H1 (cell line): ENCODE results near the gene PSMD6. TPM values are rescaled to one million over a fixed set of nuclear protein-coding genes. Genes with fewer than 3 reads are reported as not detected.

Source experiments
- CTCF ChIA-PET: fragments of 300-600 bp; sonication (Branson Sonifier 250); formaldehyde crosslinking; loops from one replicate; lab custom pipeline; 2021; ENCODE audit not compliant: partially characterized antibody; lab: Charles Lee
- POLR2A ChIA-PET: fragments of 300-600 bp; sonication (Branson Sonifier 250); formaldehyde crosslinking; loops from one replicate; lab custom pipeline; 2021; ENCODE audit warnings: inconsistent platforms; ENCODE audit not compliant: partially characterized antibody; lab: Charles Lee
- DNase-seq, 2 experiments: peaks; one replicate each; pipeline versions ENCODE4 v3.0.0 to v3.0.0-alpha.2; 2010 to 2022; ENCODE audit warnings: low spot score in 2 of 2, low read depth in 1 of 2, mixed read lengths in 1 of 2
- FAIRE-seq: peaks from 2 replicates; lab custom pipeline; 2011; peaks lifted over from hg19 to GRCh38; lab: Jason Lieb, UNC
- H2AFZ ChIP-seq: 2 replicates; pipeline ENCODE4 v1.8.1; 2012; ENCODE audit warnings: low read length, inconsistent platforms
- H2AK5ac ChIP-seq: 2 replicates; pipeline ENCODE4 v1.6.1; 2013; ENCODE audit warnings: low read depth, low read length
- H2BK120ac ChIP-seq: replicated peaks from 2 replicates; pipeline ENCODE3; 2013; ENCODE audit warnings: low read depth, low read length, inconsistent platforms
- H2BK12ac ChIP-seq: 2 replicates; pipeline ENCODE4 v1.6.1; 2013; ENCODE audit warnings: low read depth, low read length
- H2BK15ac ChIP-seq: 2 replicates; pipeline ENCODE4 v1.6.1; 2013; ENCODE audit warnings: low read length
- H2BK20ac ChIP-seq: 2 replicates; pipeline ENCODE4 v1.6.1; 2013; ENCODE audit warnings: low read length
- H2BK5ac ChIP-seq: 2 replicates; pipeline ENCODE4 v1.6.1; 2013; ENCODE audit warnings: low read depth, low read length
- H3K14ac ChIP-seq: 2 replicates; pipeline ENCODE4 v1.6.1; 2013; ENCODE audit warnings: inconsistent platforms; ENCODE audit not compliant: insufficient read length
- H3K18ac ChIP-seq: 2 replicates; pipeline ENCODE4 v1.6.1; 2013; ENCODE audit warnings: low read length; ENCODE audit errors: extremely low read depth
- H3K23ac ChIP-seq: 2 replicates; pipeline ENCODE4 v1.6.1; 2013; ENCODE audit warnings: inconsistent platforms; ENCODE audit not compliant: insufficient read length
- H3K23me2 ChIP-seq: 2 replicates; pipeline ENCODE4 v1.6.1; 2013; ENCODE audit warnings: low read depth, low read length
- H3K27ac ChIP-seq: 2 replicates; pipeline ENCODE4 v1.6.1; 2011; ENCODE audit warnings: low read depth, low read length, inconsistent platforms
- H3K27me3 ChIP-seq, 4 experiments: replicated peaks in 1 of 4; 1 replicate in 1 of 4; 2 replicates in 3 of 4; pipeline versions ENCODE4 v1.6.1 to v1.8.1; 2011 to 2013; ENCODE audit warnings: low read length in 3 of 4, mild to moderate bottlenecking in 3 of 4, inconsistent platforms in 2 of 4, mixed read lengths in 2 of 4, moderate library complexity in 1 of 4; ENCODE audit not compliant: control insufficient read depth in 3 of 4, insufficient read depth in 3 of 4; ENCODE audit errors: extremely low read depth in 1 of 4
- H3K36me3 ChIP-seq, 4 experiments: 2 replicates each; pipeline versions ENCODE4 v1.6.1 to v1.8.1; 2011 to 2013; ENCODE audit warnings: mild to moderate bottlenecking in 4 of 4, low read length in 3 of 4, moderate library complexity in 2 of 4, control low read depth in 1 of 4, inconsistent platforms in 1 of 4; ENCODE audit not compliant: insufficient read depth in 4 of 4, control insufficient read depth in 2 of 4
- H3K4ac ChIP-seq: replicated peaks from 2 replicates; pipeline ENCODE3; 2013; ENCODE audit warnings: low read length, low read depth, mixed read lengths, inconsistent platforms; ENCODE audit not compliant: insufficient read length
- H3K4me1 ChIP-seq, 4 experiments: replicated peaks in 1 of 4; 1 replicate in 1 of 4; 2 replicates in 3 of 4; pipeline versions ENCODE4 v1.6.1 to v1.8.1; 2011 to 2013; ENCODE audit warnings: low read length in 3 of 4, inconsistent platforms in 2 of 4, mixed read lengths in 1 of 4; ENCODE audit not compliant: insufficient read depth in 4 of 4, control insufficient read depth in 3 of 4
- H3K4me2 ChIP-seq, 2 experiments: 2 replicates each; pipeline versions ENCODE4 v1.6.1 to v1.8.1; 2011 to 2013; ENCODE audit warnings: low read depth in 2 of 2, low read length in 2 of 2, control low read depth in 1 of 2, inconsistent platforms in 1 of 2, mild to moderate bottlenecking in 1 of 2; ENCODE audit not compliant: insufficient read depth in 1 of 2
- H3K4me3 ChIP-seq, 4 experiments: fragments of 200-600, 300-600 bp in 1 of 4; sonication (generic), shearing (Covaris generic), sonication (Bioruptor Twin) in 1 of 4; 2 replicates each; pipeline versions ENCODE4 v1.5.1 to v1.8.1; 2011 to 2016; ENCODE audit warnings: low read length in 4 of 4, low read depth in 3 of 4, control low read depth in 2 of 4, inconsistent platforms in 2 of 4, mild to moderate bottlenecking in 2 of 4, mixed read lengths in 1 of 4, moderate library complexity in 1 of 4; ENCODE audit not compliant: insufficient read depth in 2 of 4; ENCODE audit errors: extremely low read depth in 1 of 4
- H3K56ac ChIP-seq: replicated peaks from 2 replicates; pipeline ENCODE3; 2013; ENCODE audit warnings: low read depth, mild to moderate bottlenecking, mixed read lengths, low read length, inconsistent platforms; ENCODE audit not compliant: insufficient read length
- H3K79me1 ChIP-seq: 2 replicates; pipeline ENCODE4 v1.6.1; 2013; ENCODE audit warnings: low read depth, low read length, control low read depth
- H3K79me2 ChIP-seq, 2 experiments: 2 replicates each; pipeline versions ENCODE4 v1.6.1 to v1.8.1; 2012 to 2013; ENCODE audit warnings: low read length in 2 of 2, mild to moderate bottlenecking in 2 of 2, inconsistent platforms in 1 of 2; ENCODE audit not compliant: insufficient read depth in 2 of 2, control insufficient read depth in 1 of 2
- H3K9ac ChIP-seq, 4 experiments: replicated peaks in 1 of 4; 1 replicate in 1 of 4; 2 replicates in 3 of 4; pipeline versions ENCODE4 v1.6.1 to v1.8.1; 2011 to 2013; ENCODE audit warnings: low read depth in 3 of 4, low read length in 3 of 4, control low read depth in 2 of 4, mild to moderate bottlenecking in 2 of 4, moderate library complexity in 2 of 4, inconsistent platforms in 1 of 4; ENCODE audit errors: extremely low read depth in 1 of 4
- H3K9me3 ChIP-seq, 2 experiments: 2 replicates each; pipeline versions ENCODE4 v1.6.1 to v1.8.1; 2012 to 2013; ENCODE audit warnings: mild to moderate bottlenecking in 2 of 2, moderate library complexity in 2 of 2, control low read depth in 1 of 2, inconsistent platforms in 1 of 2, low read depth in 1 of 2, low read length in 1 of 2, mixed read lengths in 1 of 2; ENCODE audit not compliant: insufficient read depth in 2 of 2
- H4K20me1 ChIP-seq, 2 experiments: replicated peaks in 1 of 2; 2 replicates each; pipeline versions ENCODE3 to v1.8.1; 2011 to 2013; ENCODE audit warnings: inconsistent platforms in 2 of 2, low read length in 2 of 2, mild to moderate bottlenecking in 1 of 2; ENCODE audit not compliant: insufficient read depth in 2 of 2, control insufficient read depth in 1 of 2
- H4K5ac ChIP-seq: 2 replicates; pipeline ENCODE4 v1.6.1; 2013; ENCODE audit warnings: low read length, low read depth, mixed read lengths, inconsistent platforms; ENCODE audit not compliant: insufficient read length
- H4K8ac ChIP-seq: 2 replicates; pipeline ENCODE4 v1.8.0; 2013; ENCODE audit warnings: mild to moderate bottlenecking, moderate library complexity, low read length, inconsistent platforms; ENCODE audit not compliant: insufficient read depth; ENCODE audit errors: extremely low read depth
- H4K91ac ChIP-seq: replicated peaks from 2 replicates; pipeline ENCODE3; 2013; ENCODE audit warnings: low read length, mixed read lengths, inconsistent platforms; ENCODE audit not compliant: insufficient read length
- ASH2L ChIP-seq: fragments of 200-600, 300-600 bp; sonication (generic); IDR thresholded peaks from one replicate; pipeline ENCODE4 v1.7.1; 2017; ENCODE audit warnings: low read length
- ATF2 ChIP-seq: IDR thresholded peaks from 2 replicates; pipeline ENCODE4 v1.6.1; 2012; ENCODE audit warnings: low read length, inconsistent platforms
- ATF3 ChIP-seq: IDR thresholded peaks from 2 replicates; pipeline ENCODE4 v1.6.1; 2011; ENCODE audit warnings: low read depth, mild to moderate bottlenecking, low read length; ENCODE audit not compliant: insufficient read depth
- CBX5 ChIP-seq: fragments of 300-800, 300-1000 bp; sonication (generic); IDR thresholded peaks from 2 replicates; pipeline ENCODE4 v1.7.1; 2016; ENCODE audit warnings: antibody characterized with exemption, low read length, low read depth
- HDAC6 ChIP-seq: IDR thresholded peaks from one replicate; pipeline ENCODE4 v1.7.1; 2012; ENCODE audit warnings: low read depth, mild to moderate bottlenecking, inconsistent platforms, low read length, moderate library complexity
- JUN ChIP-seq: IDR thresholded peaks from 2 replicates; pipeline ENCODE4 v1.6.1; 2011; ENCODE audit warnings: low read depth, mild to moderate bottlenecking, improper control_type of control experiment, low read length
- MAFK ChIP-seq: IDR thresholded peaks from 2 replicates; pipeline ENCODE4 v1.6.1; 2012; ENCODE audit warnings: low read depth, mild to moderate bottlenecking, improper control_type of control experiment, low read length
- SIX5 ChIP-seq: IDR thresholded peaks from 2 replicates; pipeline ENCODE4 v1.6.1; 2011; ENCODE audit warnings: mild to moderate bottlenecking, low read depth, low read length
- SP2 ChIP-seq: IDR thresholded peaks from 2 replicates; pipeline ENCODE4 v1.6.1; 2012; ENCODE audit warnings: mild to moderate bottlenecking, low read length, inconsistent platforms
- WGBS, 2 experiments: shearing (Covaris generic) in 1 of 2; methylation state at CpG; one replicate each; pipeline versions ENCODE4 v1.1.6 to v1.1.7; 2013 to 2015; ENCODE audit warnings: low lambda C conversion rate in 2 of 2, mixed read lengths in 2 of 2, inconsistent platforms in 1 of 2, low coverage in 1 of 2, missing lambda C conversion rate in 1 of 2; ENCODE audit not compliant: insufficient replicate concordance in 2 of 2, insufficient coverage in 1 of 2, insufficient read length in 1 of 2; ENCODE audit errors: extremely low coverage in 1 of 2, missing lambda C conversion rate in 1 of 2; 5-methylcytosine and 5-hydroxymethylcytosine counted together
- polyA plus RNA-seq, 7 experiments: library from polyadenylated mRNA; depleted of rRNA in 3 of 7; stranded (reverse) in 5 of 7; unstranded in 2 of 7; fragments of >200 nt in 5 of 7; fragments of 200-250 nt in 2 of 7; gene quantifications; 1 replicate in 5 of 7; 2 replicates in 1 of 7; 4 replicates in 1 of 7; pipeline versions ENCODE4 v1.2.1 to v1.2.3, GENCODE V29; 2011 to 2013; ENCODE audit warnings: missing spikeins in 2 of 7, mixed read lengths in 2 of 7
- total RNA-seq: library from RNA; stranded (reverse); fragmentation: NEBNext Ultra II Directional; extraction: Animal tissue kit (Norgen Biotek cat#: 25700); gene quantifications from 2 replicates; pipeline ENCODE4 v1.2.1, GENCODE V29; 2021

The PSMD6 gene
- total and polyA plus RNA-seq, 2 of the 8 experiments (the other 6 are each of a cell fraction or from before 2014, with no cell fraction given) = 43.7 to 104 TPM

GRCh38 chr3:63964681-63965485, 58.4 kb downstream of the PSMD6 start:
- Histone ChIP-seq H3K27me3 (no peaks in the 10 kb centered on the region), H3K4me3 (no peak overlapping the region), H3K9ac (no peak overlapping the region), H2BK15ac (no peak overlapping the region), H3K27ac (no peak overlapping the region), H3K36me3 (no peaks in the 10 kb centered on the region), H3K23ac (no peak overlapping the region), H4K5ac (no peak overlapping the region), H2AFZ (no peak overlapping the region), H4K8ac (no peak overlapping the region), H2AK5ac (peak overlapping the region; percentile 66; the same call in 1 of the 2 replicates), H2BK120ac (no peak overlapping the region), H3K79me2 (no peaks in the 10 kb centered on the region; a peak in 2 of 4 replicates), H3K9me3 (no peaks in the 10 kb centered on the region), H3K79me1 (0 out of 2 replicates have a peak, but pooled peaks cover 2% of the 10 kb centered on the region), H4K20me1 (peaks cover 0 to 2% of the 10 kb centered on the region in 2 experiments), H2BK20ac (no peak overlapping the region), H3K14ac (no peak overlapping the region), H3K4ac (no peak overlapping the region), H3K4me1 (peaks cover 7 to 27% (median 25%) of the 10 kb centered on the region in 4 experiments), H2BK12ac (peak overlapping the region; percentile 64; the same call in 1 of the 2 replicates), H2BK5ac (no peak overlapping the region), H3K23me2 (no peaks in the 10 kb centered on the region), H4K91ac (no peak overlapping the region), H3K56ac (no peak overlapping the region), H3K18ac (no peak overlapping the region), H3K4me2 (no peak overlapping the region)
- POLR2A ChIA-PET = interaction anchor here (1.2 to 1.3 kb wide), 2 partner anchors 8 to 11 kb away, joined by 3 read pairs; no protein-coding TSS in a partner anchor
- DNase-seq (no peak), FAIRE-seq (no peak)
- 80% methylated on average over 6 of the region's 6 CpGs; no CpG with 5 or more reads in 1 of the 2 experiments for WGBS, 2 experiments
- CTCF ChIA-PET = interaction anchor here (0.7 to 9.3 kb wide), 5 partner anchors 11 to 62 kb away, joined by 3 to 115 read pairs (median 3); no protein-coding TSS in a partner anchor
- TF ChIP-seq SIX5 (no peak), HDAC6 (no peak), ATF3 (no peak), CBX5 (no peak), SP2 (no peak), ATF2 (no peak), MAFK (no peak), ASH2L (no peak), JUN (no peak)
